ENCODE measurements around the gene CORT. TPM values are rescaled to one million over a fixed set of nuclear protein-coding genes. Genes with fewer than 3 reads are reported as not detected.

The CORT gene
- total RNA-seq, 1 experiment from 2014 or later: 0.28 TPM

GRCh38 chr1:10475510-10475909 lies 25.7 kb downstream of the CORT start:
- DNase-seq: no peak
- 0 out of 2 replicates have a peak, but pooled peaks cover 2% of the 10 kb centered on the region for H3K36me3 ChIP-seq (replicated peaks; ENCODE audit: control insufficient read depth, insufficient read depth, low read length)
- H3K4me3 ChIP-seq (ENCODE audit: insufficient read depth, low read depth, low read length): peak overlapping the region; percentile 70
- no peaks in the 10 kb centered on the region for H3K27me3 ChIP-seq (ENCODE audit: control insufficient read depth, insufficient read depth, low read length)

- Histone ChIP-seq H3K36me3 (replicated peaks; ENCODE audit: control insufficient read depth, insufficient read depth, low read length) (no peaks in the 10 kb centered on the region), H3K27me3 (ENCODE audit: control insufficient read depth, insufficient read depth, low read length) (no peaks in the 10 kb centered on the region), H3K4me3 (ENCODE audit: insufficient read depth, low read depth, low read length) (no peak overlapping the region)
- no peak for DNase-seq
Measured at GRCh38 chr1:10479296-10479695, 29.5 kb downstream of the CORT start.

- DNase-seq: no peak
- Histone ChIP-seq H3K36me3 (replicated peaks; ENCODE audit: control insufficient read depth, insufficient read depth, low read length) (no peaks in the 10 kb centered on the region; the same call in 1 of the 2 replicates), H3K27me3 (ENCODE audit: control insufficient read depth, insufficient read depth, low read length) (no peaks in the 10 kb centered on the region), H3K4me3 (ENCODE audit: insufficient read depth, low read depth, low read length) (no peak overlapping the region)
Measured at GRCh38 chr1:10480614-10481013, 30.8 kb downstream of the CORT start.

GRCh38 chr1:10484521-10484920 lies 34.7 kb downstream of the CORT start:
- DNase-seq: no peak
- no peaks in the 10 kb centered on the region for H3K27me3 ChIP-seq (ENCODE audit: control insufficient read depth, insufficient read depth, low read length)

GRCh38 chr1:10489291-10490055 lies 39.6 kb downstream of the CORT start:
- Histone ChIP-seq H3K27me3 (ENCODE audit: control insufficient read depth, insufficient read depth, low read length) (no peaks in the 10 kb centered on the region), H3K36me3 (replicated peaks; ENCODE audit: control insufficient read depth, insufficient read depth, low read length) (no peaks in the 10 kb centered on the region; the same call in 1 of the 2 replicates), H3K4me3 (ENCODE audit: insufficient read depth, low read depth, low read length) (no peak overlapping the region)
- no peak for DNase-seq

More at GRCh38 chr1:10484521-10484920, 34.7 kb downstream of the CORT start:
- H3K4me3 ChIP-seq (ENCODE audit: insufficient read depth, low read depth, low read length): no peak overlapping the region
- H3K36me3 ChIP-seq (replicated peaks; ENCODE audit: control insufficient read depth, insufficient read depth, low read length): no peaks in the 10 kb centered on the region; the same call in 1 of the 2 replicates

GRCh38 chr1:10490286-10490970 lies 40.6 kb downstream of the CORT start:
- Histone ChIP-seq H3K36me3 (replicated peaks; ENCODE audit: control insufficient read depth, insufficient read depth, low read length) (no peaks in the 10 kb centered on the region), H3K27me3 (ENCODE audit: control insufficient read depth, insufficient read depth, low read length) (no peaks in the 10 kb centered on the region), H3K4me3 (ENCODE audit: insufficient read depth, low read depth, low read length) (no peak overlapping the region)
- DNase-seq: no peak

- no peaks in the 10 kb centered on the region for H3K27me3 ChIP-seq (ENCODE audit: control insufficient read depth, insufficient read depth, low read length)
- no peak for DNase-seq
Measured at GRCh38 chr1:10494418-10494753, 44.6 kb downstream of the CORT start.

GRCh38 chr1:10494754-10495474 lies 45.1 kb downstream of the CORT start:
- H3K27me3 ChIP-seq (ENCODE audit: control insufficient read depth, insufficient read depth, low read length): no peaks in the 10 kb centered on the region
- peak; percentile 89 for DNase-seq
- H3K36me3 ChIP-seq (replicated peaks; ENCODE audit: control insufficient read depth, insufficient read depth, low read length): no peaks in the 10 kb centered on the region
- H3K4me3 ChIP-seq (ENCODE audit: insufficient read depth, low read depth, low read length): no peak overlapping the region

More at GRCh38 chr1:10494418-10494753, 44.6 kb downstream of the CORT start:
- no peak overlapping the region for H3K4me3 ChIP-seq (ENCODE audit: insufficient read depth, low read depth, low read length)
- H3K36me3 ChIP-seq (replicated peaks; ENCODE audit: control insufficient read depth, insufficient read depth, low read length): no peaks in the 10 kb centered on the region

GRCh38 chr1:10495475-10495817 lies 45.6 kb downstream of the CORT start:
- Histone ChIP-seq H3K27me3 (ENCODE audit: control insufficient read depth, insufficient read depth, low read length) (no peaks in the 10 kb centered on the region), H3K36me3 (replicated peaks; ENCODE audit: control insufficient read depth, insufficient read depth, low read length) (no peaks in the 10 kb centered on the region), H3K4me3 (ENCODE audit: insufficient read depth, low read depth, low read length) (no peak overlapping the region)
- no peak for DNase-seq

- no peak for DNase-seq
- Histone ChIP-seq H3K27me3 (ENCODE audit: control insufficient read depth, insufficient read depth, low read length) (no peaks in the 10 kb centered on the region), H3K36me3 (replicated peaks; ENCODE audit: control insufficient read depth, insufficient read depth, low read length) (no peaks in the 10 kb centered on the region), H3K4me3 (ENCODE audit: insufficient read depth, low read depth, low read length) (no peak overlapping the region)
Measured at GRCh38 chr1:10495952-10496351, 46.1 kb downstream of the CORT start.

- no peak for DNase-seq
- H3K27me3 ChIP-seq (ENCODE audit: control insufficient read depth, insufficient read depth, low read length): no peaks in the 10 kb centered on the region
- H3K36me3 ChIP-seq (replicated peaks; ENCODE audit: control insufficient read depth, insufficient read depth, low read length): no peaks in the 10 kb centered on the region
- H3K4me3 ChIP-seq (ENCODE audit: insufficient read depth, low read depth, low read length): no peak overlapping the region
Measured at GRCh38 chr1:10497109-10497508, 47.3 kb downstream of the CORT start.

GRCh38 chr1:10498231-10498630 lies 48.4 kb downstream of the CORT start:
- no peaks in the 10 kb centered on the region for H3K27me3 ChIP-seq (ENCODE audit: control insufficient read depth, insufficient read depth, low read length)
- DNase-seq: no peak
- H3K36me3 ChIP-seq (replicated peaks; ENCODE audit: control insufficient read depth, insufficient read depth, low read length): no peaks in the 10 kb centered on the region
- H3K4me3 ChIP-seq (ENCODE audit: insufficient read depth, low read depth, low read length): no peak overlapping the region
